A673 (cell line): Measurements from ENCODE around the gene ZSCAN10.

Source experiments
- EZH2 ChIP-seq: fragments of 200-600 bp; sonication (generic); IDR thresholded peaks from 2 replicates; pipeline ENCODE4 v1.6.1; 2017; ENCODE audit warnings: borderline replicate concordance, low read depth, mild to moderate bottlenecking, mixed read lengths, antibody characterized with exemption, low read length; ENCODE audit not compliant: poor library complexity, severe bottlenecking
- TF ChIP-seq, protein P1 (sequence below): fragments of 300-800, 200-600 bp; sonication (generic); conservative IDR thresholded peaks from 2 replicates; pipeline ENCODE4 v1.5.1; 2017; ENCODE audit warnings: low read depth, mild to moderate bottlenecking, antibody characterized with exemption, low read length, moderate library complexity, mixed read lengths

DNA sequence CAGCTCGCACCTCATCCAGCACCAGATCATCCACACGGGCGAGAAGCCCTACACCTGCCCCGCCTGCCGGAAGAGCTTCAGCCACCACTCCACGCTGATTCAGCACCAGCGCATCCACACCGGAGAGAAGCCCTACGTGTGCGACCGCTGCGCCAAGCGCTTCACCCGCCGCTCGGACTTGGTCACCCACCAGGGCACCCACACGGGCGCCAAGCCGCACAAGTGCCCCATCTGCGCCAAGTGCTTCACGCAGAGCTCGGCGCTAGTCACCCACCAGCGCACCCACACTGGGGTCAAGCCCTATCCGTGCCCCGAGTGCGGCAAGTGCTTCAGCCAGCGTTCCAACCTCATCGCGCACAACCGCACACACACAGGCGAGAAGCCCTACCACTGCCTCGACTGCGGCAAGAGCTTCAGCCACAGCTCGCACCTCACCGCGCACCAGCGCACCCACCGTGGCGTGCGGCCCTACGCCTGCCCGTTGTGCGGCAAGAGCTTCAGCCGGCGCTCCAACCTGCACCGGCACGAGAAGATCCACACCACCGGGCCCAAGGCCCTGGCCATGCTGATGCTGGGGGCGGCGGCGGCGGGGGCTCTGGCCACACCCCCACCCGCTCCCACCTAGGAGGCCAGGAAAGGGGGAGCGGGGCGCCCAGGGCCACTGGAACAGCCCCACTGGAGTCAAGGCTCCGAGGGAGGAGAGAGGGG, 20.8 kb upstream of the ZSCAN10 start:
- no peak for TF ChIP-seq EZH2
- TF ChIP-seq, protein P1, sequence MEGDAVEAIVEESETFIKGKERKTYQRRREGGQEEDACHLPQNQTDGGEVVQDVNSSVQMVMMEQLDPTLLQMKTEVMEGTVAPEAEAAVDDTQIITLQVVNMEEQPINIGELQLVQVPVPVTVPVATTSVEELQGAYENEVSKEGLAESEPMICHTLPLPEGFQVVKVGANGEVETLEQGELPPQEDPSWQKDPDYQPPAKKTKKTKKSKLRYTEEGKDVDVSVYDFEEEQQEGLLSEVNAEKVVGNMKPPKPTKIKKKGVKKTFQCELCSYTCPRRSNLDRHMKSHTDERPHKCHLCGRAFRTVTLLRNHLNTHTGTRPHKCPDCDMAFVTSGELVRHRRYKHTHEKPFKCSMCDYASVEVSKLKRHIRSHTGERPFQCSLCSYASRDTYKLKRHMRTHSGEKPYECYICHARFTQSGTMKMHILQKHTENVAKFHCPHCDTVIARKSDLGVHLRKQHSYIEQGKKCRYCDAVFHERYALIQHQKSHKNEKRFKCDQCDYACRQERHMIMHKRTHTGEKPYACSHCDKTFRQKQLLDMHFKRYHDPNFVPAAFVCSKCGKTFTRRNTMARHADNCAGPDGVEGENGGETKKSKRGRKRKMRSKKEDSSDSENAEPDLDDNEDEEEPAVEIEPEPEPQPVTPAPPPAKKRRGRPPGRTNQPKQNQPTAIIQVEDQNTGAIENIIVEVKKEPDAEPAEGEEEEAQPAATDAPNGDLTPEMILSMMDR, result no peak
